Measurements from ENCODE around the gene EGLN2. TPM values are rescaled to one million over a fixed set of nuclear protein-coding genes. Genes with fewer than 3 reads are reported as not detected.
"Not testable (repeated sequence)": the region's sequence is repeated elsewhere in the genome, so short reads cannot be mapped to it uniquely, and the experiment has no call there.

Gene EGLN2
- total RNA-seq, 2 experiments from 2014 or later, result 101 to 105 TPM

DNA sequence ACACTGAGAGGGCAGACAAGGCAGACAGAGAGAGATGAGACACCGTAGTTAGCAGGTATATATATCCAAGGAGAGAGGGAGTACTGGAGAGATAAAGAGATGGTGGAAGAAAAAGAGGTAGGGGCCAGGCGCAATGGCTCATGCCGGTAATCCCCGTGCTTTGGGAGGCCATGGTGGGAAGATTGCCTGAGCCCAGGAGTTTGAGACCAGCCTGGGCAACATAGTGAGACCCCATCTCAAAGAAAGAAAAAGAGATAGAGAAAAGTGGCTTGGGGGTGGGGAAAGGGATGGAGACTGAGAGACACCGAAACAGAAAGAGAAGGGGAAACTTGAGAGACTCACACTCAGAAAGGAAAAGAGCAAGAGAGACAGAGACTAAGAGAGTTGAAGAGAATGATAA, 18.4 kb upstream of the EGLN2 start:
- CTCF ChIA-PET, result interaction anchor here (0.5 to 1.1 kb wide), 2 partner anchors 10 to 36 kb away, joined by 3 read pairs; no protein-coding TSS in a partner anchor
- no peaks in the 10 kb centered on the region for H3K27me3 Mint-ChIP-seq
- peaks cover 16% of the 10 kb centered on the region for H3K36me3 Mint-ChIP-seq
- no peak overlapping the region for H3K4me3 Mint-ChIP-seq
- H3K4me1 Mint-ChIP-seq, result peaks cover 39% of the 10 kb centered on the region
- DNase-seq (no peak), ATAC-seq (no peak)
- H3K27ac Mint-ChIP-seq, result peak overlapping the region; percentile 69
- no peaks in the 10 kb centered on the region for H3K9me3 Mint-ChIP-seq (ENCODE audit: low read depth)

GRCh38 chr19:40781140-40781539, 17.9 kb upstream of the EGLN2 start:
- no peak for DNase-seq
- H3K4me3 Mint-ChIP-seq, result no peak overlapping the region
- H3K9me3 Mint-ChIP-seq (ENCODE audit: low read depth), result no peaks in the 10 kb centered on the region
- peaks cover 16% of the 10 kb centered on the region for H3K36me3 Mint-ChIP-seq
- no peak for ATAC-seq
- peaks cover 38% of the 10 kb centered on the region for H3K4me1 Mint-ChIP-seq
- no peaks in the 10 kb centered on the region for H3K27me3 Mint-ChIP-seq
- CTCF ChIA-PET, result interaction anchor here (0.6 to 1.1 kb wide), 3 partner anchors 9 to 123 kb away, joined by 3 read pairs; no protein-coding TSS in a partner anchor
- H3K27ac Mint-ChIP-seq, result no peak overlapping the region

- DNase-seq (no peak), ATAC-seq (no peak)
- Mint-ChIP-seq H3K27ac (no peak overlapping the region), H3K27me3 (no peaks in the 10 kb centered on the region), H3K4me1 (peaks cover 24% of the 10 kb centered on the region), H3K36me3 (peaks cover 18% of the 10 kb centered on the region), H3K4me3 (no peak overlapping the region), H3K9me3 (ENCODE audit: low read depth) (no peaks in the 10 kb centered on the region)
- CTCF ChIA-PET, result no interaction called here
Measured at GRCh38 chr19:40783711-40784110, 15.3 kb upstream of the EGLN2 start.

- H3K27ac Mint-ChIP-seq; H3K4me3 Mint-ChIP-seq; CTCF ChIA-PET; H3K27me3 Mint-ChIP-seq; ATAC-seq; H3K9me3 Mint-ChIP-seq (ENCODE audit: low read depth); DNase-seq: not testable (repeated sequence)
- Mint-ChIP-seq H3K4me1 (peaks cover 20% of the 10 kb centered on the region), H3K36me3 (peaks cover 18% of the 10 kb centered on the region)
Measured at GRCh38 chr19:40784146-40784545, 14.8 kb upstream of the EGLN2 start.

- peak overlapping the region; percentile 41 for H3K27ac Mint-ChIP-seq
- ATAC-seq (no peak), DNase-seq (no peak)
- peaks cover 9% of the 10 kb centered on the region for H3K4me1 Mint-ChIP-seq
- H3K36me3 Mint-ChIP-seq, result peaks cover 20% of the 10 kb centered on the region
- H3K4me3 Mint-ChIP-seq, result no peak overlapping the region
- H3K9me3 Mint-ChIP-seq (ENCODE audit: low read depth), result no peaks in the 10 kb centered on the region
- no peaks in the 10 kb centered on the region for H3K27me3 Mint-ChIP-seq
- CTCF ChIA-PET, result no interaction called here
Measured at GRCh38 chr19:40785526-40785925, 13.5 kb upstream of the EGLN2 start.

GRCh38 chr19:40786060-40787037, 12.6 kb upstream of the EGLN2 start:
- no peaks in the 10 kb centered on the region for H3K9me3 Mint-ChIP-seq (ENCODE audit: low read depth)
- DNase-seq (no peak), ATAC-seq (no peak)
- no peak overlapping the region for H3K4me3 Mint-ChIP-seq
- H3K36me3 Mint-ChIP-seq, result peaks cover 16% of the 10 kb centered on the region
- CTCF ChIA-PET, result interaction anchor here (1.0 kb wide), 1 partner anchor 8 kb away, joined by 3 read pairs; the partner anchor contains the start of gene RAB4B
- H3K4me1 Mint-ChIP-seq, result peaks cover 6% of the 10 kb centered on the region
- no peaks in the 10 kb centered on the region for H3K27me3 Mint-ChIP-seq
- H3K27ac Mint-ChIP-seq, result no peak overlapping the region

- H3K27me3 Mint-ChIP-seq, result no peaks in the 10 kb centered on the region
- DNase-seq (no peak), ATAC-seq (no peak)
- no peaks in the 10 kb centered on the region for H3K9me3 Mint-ChIP-seq (ENCODE audit: low read depth)
- CTCF ChIA-PET, result no interaction called here
- H3K36me3 Mint-ChIP-seq, result peaks cover 14% of the 10 kb centered on the region
- peaks cover 8% of the 10 kb centered on the region for H3K4me1 Mint-ChIP-seq
- no peak overlapping the region for H3K4me3 Mint-ChIP-seq
- no peak overlapping the region for H3K27ac Mint-ChIP-seq
Measured at GRCh38 chr19:40791349-40791748, 7.6 kb upstream of the EGLN2 start.

- peaks cover 16% of the 10 kb centered on the region for H3K36me3 Mint-ChIP-seq
- CTCF ChIA-PET, result no interaction called here
- ATAC-seq, result no peak
- no peaks in the 10 kb centered on the region for H3K27me3 Mint-ChIP-seq
- DNase-seq, result no peak
- peaks cover 8% of the 10 kb centered on the region for H3K4me1 Mint-ChIP-seq
- no peak overlapping the region for H3K4me3 Mint-ChIP-seq
- no peak overlapping the region for H3K27ac Mint-ChIP-seq
- no peaks in the 10 kb centered on the region for H3K9me3 Mint-ChIP-seq (ENCODE audit: low read depth)
Measured at GRCh38 chr19:40791996-40792395, 7.0 kb upstream of the EGLN2 start.

GRCh38 chr19:40797166-40797962, 1.6 kb upstream of the EGLN2 start:
- peaks cover 46% of the 10 kb centered on the region for H3K4me1 Mint-ChIP-seq
- DNase-seq, result no peak
- CTCF ChIA-PET, result interaction anchor here (1.4 to 3.7 kb wide), 5 partner anchors 9 to 144 kb away, joined by 3 to 42 read pairs (median 5); partner anchors contain the start of gene RAB4B
- H3K27ac Mint-ChIP-seq, result peak overlapping the region; percentile 33
- H3K4me3 Mint-ChIP-seq, result peak overlapping the region; percentile 7
- ATAC-seq, result no peak
- H3K36me3 Mint-ChIP-seq, result peaks cover 25% of the 10 kb centered on the region
- H3K9me3 Mint-ChIP-seq (ENCODE audit: low read depth), result no peaks in the 10 kb centered on the region
- H3K27me3 Mint-ChIP-seq, result no peaks in the 10 kb centered on the region

- H3K27me3 Mint-ChIP-seq, result no peaks in the 10 kb centered on the region
- CTCF ChIA-PET, result interaction anchor here (0.6 to 3.7 kb wide), 11 partner anchors 8 to 144 kb away, joined by 3 to 42 read pairs (median 5); partner anchors contain the start of genes COQ8B, ITPKC and RAB4B
- H3K36me3 Mint-ChIP-seq, result peaks cover 25% of the 10 kb centered on the region
- ATAC-seq (peak; percentile 35), DNase-seq (peak; percentile 85)
- peak overlapping the region; percentile 95 for H3K4me3 Mint-ChIP-seq
- peaks cover 48% of the 10 kb centered on the region for H3K4me1 Mint-ChIP-seq
- H3K27ac Mint-ChIP-seq, result peak overlapping the region; percentile 98
- no peaks in the 10 kb centered on the region for H3K9me3 Mint-ChIP-seq (ENCODE audit: low read depth)
Measured at GRCh38 chr19:40797963-40798682, 868 bp upstream of the EGLN2 start.

- CTCF ChIA-PET, result interaction anchor here (0.6 to 2.8 kb wide), 3 partner anchors 21 to 83 kb away, joined by 3 to 8 read pairs (median 8); partner anchors contain the start of genes COQ8B, ITPKC and RAB4B
- Mint-ChIP-seq H3K27ac (peak overlapping the region; percentile 87), H3K36me3 (peaks cover 34% of the 10 kb centered on the region), H3K4me3 (peak overlapping the region; percentile 95), H3K9me3 (ENCODE audit: low read depth) (no peaks in the 10 kb centered on the region), H3K27me3 (no peaks in the 10 kb centered on the region), H3K4me1 (peaks cover 64% of the 10 kb centered on the region)
- ATAC-seq (no peak), DNase-seq (peak; percentile 63)
Measured at GRCh38 chr19:40799558-40800338, 757 bp downstream of the EGLN2 start.

DNA sequence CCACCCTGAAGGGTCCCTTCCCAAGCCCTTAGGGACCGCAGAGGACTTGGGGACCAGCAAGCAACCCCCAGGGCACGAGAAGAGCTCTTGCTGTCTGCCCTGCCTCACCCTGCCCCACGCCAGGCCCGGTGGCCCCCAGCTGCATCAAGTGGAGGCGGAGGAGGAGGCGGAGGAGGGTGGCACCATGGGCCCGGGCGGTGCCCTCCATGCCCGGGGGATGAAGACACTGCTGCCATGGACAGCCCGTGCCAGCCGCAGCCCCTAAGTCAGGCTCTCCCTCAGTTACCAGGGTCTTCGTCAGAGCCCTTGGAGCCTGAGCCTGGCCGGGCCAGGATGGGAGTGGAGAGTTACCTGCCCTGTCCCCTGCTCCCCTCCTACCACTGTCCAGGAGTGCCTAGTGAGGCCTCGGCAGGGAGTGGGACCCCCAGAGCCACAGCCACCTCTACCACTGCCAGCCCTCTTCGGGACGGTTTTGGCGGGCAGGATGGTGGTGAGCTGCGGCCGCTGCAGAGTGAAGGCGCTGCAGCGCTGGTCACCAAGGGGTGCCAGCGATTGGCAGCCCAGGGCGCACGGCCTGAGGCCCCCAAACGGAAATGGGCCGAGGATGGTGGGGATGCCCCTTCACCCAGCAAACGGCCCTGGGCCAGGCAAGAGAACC, 1.5 kb downstream of the EGLN2 start:
- no peak for ATAC-seq
- no peaks in the 10 kb centered on the region for H3K27me3 Mint-ChIP-seq
- no peaks in the 10 kb centered on the region for H3K9me3 Mint-ChIP-seq (ENCODE audit: low read depth)
- peak overlapping the region; percentile 87 for H3K27ac Mint-ChIP-seq
- H3K4me1 Mint-ChIP-seq, result peaks cover 71% of the 10 kb centered on the region
- no peak for DNase-seq
- peak overlapping the region; percentile 95 for H3K4me3 Mint-ChIP-seq
- CTCF ChIA-PET, result interaction anchor here (1.1 to 2.8 kb wide), 4 partner anchors 22 to 137 kb away, joined by 4 to 8 read pairs (median 4); partner anchors contain the start of genes COQ8B, ITPKC and RAB4B
- H3K36me3 Mint-ChIP-seq, result peaks cover 37% of the 10 kb centered on the region
